GM21717 (cell line): ENCODE data around the gene GARIN5A.
"Not testable (repeated sequence)": the region's sequence is repeated elsewhere in the genome, so short reads cannot be mapped to it uniquely, and the experiment has no call there.

Source experiments
- ATAC-seq: cut with Tn5 transposase; IDR thresholded peaks from one replicate; pipeline ENCODE4 v1.9.1; 2021; ENCODE audit warnings: mild to moderate bottlenecking, moderate library complexity; ENCODE audit not compliant: unreplicated experiment

The GARIN5A gene

GRCh38 chr19:50465986-50466705 lies 10.5 kb downstream of the GARIN5A start:
- ATAC-seq, result no peak

- ATAC-seq, result no peak
Measured at GRCh38 chr19:50465000-50465399, 11.6 kb downstream of the GARIN5A start.

DNA sequence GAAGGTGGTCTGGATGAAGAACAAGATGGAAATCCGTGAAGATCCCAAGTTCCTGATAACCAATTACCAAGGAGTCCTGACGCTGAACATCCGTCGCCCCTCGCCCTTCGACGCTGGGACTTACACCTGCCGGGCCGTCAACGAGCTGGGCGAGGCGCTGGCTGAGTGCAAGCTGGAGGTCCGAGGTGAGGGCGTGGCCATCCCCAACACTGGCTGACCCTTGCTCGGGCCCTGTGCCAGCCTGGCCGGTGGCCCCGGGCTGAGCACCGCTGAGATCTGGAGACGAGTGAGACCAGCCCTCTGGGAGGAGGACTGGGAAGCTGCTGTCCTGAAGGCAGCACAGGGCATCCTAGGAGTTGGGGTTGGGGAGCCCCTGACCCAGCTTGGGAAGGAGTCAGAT lies 12.3 kb downstream of the GARIN5A start:
- ATAC-seq, result no peak

- ATAC-seq, result no peak
Measured at GRCh38 chr19:50462970-50463369, 13.7 kb downstream of the GARIN5A start.

DNA sequence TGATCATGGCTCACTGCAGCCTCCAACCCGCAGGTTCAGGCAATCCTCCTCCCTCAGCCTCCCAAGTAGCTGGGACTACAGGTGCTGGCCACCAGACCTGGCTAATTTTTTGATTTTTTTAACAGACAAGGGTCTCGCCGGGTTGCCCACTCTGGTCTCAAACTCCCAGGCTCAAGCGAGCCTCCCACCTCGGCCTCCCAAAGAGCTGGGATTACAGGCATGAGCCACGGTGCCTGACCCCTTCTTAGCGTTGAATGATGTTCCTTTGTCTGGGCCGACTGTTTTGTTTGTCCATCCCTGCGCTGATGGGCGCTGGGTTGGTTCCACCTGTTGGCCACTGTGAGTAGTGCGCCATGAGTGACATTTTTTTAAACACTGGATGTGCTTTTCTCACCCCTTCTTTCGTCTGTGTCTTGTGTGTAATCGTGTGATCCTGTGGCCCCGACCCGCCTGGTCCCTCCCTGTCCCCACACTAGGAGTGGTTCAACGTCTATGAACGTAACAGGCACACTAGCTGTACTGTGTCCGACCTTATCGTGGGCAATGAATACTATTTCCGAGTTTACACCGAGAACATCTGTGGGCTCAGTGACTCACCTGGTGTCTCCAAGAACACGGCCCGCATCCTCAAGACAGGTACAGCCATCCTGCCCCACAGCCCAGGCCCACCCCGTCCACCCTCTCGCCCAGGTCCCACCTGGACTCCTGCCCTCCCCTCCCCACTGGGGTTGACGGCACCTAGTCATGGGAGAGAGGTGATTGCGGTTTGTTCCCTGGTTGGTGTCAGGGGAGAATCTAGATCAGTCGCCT lies 15.4 kb downstream of the GARIN5A start:
- no peak for ATAC-seq

DNA sequence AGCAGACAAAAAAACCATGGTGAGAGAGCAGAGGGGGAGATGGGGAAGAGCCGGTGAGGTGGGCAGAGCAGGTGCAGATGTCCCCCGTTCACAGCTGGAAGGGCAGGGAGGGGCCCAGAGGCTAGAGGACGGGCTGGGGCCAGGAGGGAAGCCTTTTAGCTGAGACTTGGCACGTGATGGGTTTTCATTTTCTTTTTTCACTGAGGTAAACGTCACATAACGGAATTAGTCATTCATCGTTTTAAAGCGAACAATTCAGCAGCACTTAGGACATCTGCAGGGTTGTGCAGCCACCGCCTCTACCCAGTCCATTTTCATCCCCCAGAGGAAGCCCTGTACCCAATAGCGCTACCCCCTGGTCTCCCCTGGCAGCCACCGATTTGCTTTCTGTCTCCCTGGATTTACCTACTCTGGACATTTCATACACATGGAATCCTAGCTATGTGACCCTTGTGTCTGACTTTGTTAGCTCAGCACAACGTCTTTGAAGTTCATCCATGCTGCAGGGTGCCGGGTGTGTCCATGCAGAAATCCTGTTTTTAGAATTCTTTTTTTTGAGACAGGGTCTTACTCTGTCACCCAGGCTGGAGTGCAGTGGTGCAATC lies 16.4 kb downstream of the GARIN5A start:
- ATAC-seq, result peak; percentile 46

- no peak for ATAC-seq
Measured at GRCh38 chr19:50459638-50460037, 17.0 kb downstream of the GARIN5A start.

DNA sequence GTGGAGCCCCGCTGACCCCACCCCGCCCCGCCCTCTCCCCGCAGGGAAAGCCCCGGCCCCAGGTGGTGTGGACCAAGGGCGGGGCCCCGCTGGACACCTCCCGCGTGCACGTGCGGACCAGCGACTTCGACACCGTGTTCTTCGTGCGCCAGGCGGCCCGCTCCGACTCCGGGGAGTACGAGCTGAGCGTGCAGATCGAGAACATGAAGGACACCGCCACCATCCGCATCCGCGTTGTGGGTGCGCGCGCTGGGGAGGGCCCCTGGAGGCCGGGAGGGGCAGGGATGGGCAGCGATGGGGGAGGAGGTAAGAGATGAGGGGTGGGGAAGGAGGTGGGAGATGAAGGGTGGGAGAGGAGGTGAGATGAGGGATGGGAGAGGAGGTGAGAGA lies 17.6 kb downstream of the GARIN5A start:
- ATAC-seq, result no peak

GRCh38 chr19:50458396-50459066 lies 18.1 kb downstream of the GARIN5A start:
- ATAC-seq, result no peak

DNA sequence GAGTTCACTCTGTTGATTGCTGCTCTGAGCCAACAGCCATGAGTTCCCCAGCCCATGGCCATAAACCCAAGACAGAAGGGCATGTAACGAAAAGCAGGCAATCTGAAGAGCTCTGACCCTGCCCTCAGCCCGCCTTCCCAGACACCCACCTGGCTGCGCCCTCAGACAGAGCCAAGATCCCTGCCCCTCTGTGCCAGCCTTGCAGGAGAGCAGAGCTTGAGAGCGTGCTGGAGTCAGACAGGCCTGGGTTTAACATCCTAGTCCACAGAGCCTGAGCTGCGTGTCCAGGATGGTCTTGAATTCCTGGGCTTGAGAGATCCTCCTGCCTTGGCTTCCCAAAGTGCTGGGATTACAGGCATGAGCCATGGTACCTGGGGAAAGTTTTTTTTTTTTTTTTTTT lies 19.3 kb downstream of the GARIN5A start:
- ATAC-seq, result no peak

DNA sequence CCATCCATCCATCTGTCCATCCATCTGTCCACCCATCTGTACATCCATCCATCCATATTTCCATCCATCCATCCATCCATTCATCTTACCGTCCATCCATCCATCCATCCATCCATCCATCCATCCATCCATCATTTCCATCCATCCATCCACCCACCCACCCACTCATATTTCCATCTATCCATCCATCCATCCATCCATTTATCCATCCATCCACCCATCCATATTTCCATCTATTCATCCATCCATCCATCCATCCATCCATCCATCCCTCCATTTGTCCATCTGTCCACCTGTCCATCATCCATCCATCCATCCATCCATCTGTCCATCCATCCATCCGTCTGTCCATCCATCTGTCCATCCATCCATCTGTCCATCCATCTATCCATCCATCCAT lies 20.7 kb downstream of the GARIN5A start:
- no peak for ATAC-seq

DNA sequence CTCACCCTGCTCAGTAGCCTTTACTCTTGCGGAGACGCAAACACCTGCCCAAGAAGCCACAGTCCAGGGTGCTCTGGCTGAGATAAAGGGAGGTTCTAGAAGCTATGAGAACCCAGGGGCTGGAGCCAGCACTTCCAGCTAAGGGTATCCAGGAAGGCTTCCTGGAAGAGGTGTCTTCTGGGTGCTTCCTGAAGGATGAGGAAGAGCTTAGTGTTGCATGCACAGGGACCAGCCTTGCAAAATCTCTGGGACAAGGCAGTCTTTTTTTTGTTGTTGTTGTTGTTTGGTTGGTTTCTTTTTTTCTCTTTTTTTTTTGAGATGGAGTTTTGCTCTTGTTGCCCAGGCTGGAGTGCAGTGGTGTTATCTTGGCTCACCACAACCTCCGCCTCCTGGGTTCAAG lies 23.4 kb downstream of the GARIN5A start:
- ATAC-seq, result no peak

- ATAC-seq, result no peak
Measured at GRCh38 chr19:50451223-50451534, 25.5 kb downstream of the GARIN5A start.

DNA sequence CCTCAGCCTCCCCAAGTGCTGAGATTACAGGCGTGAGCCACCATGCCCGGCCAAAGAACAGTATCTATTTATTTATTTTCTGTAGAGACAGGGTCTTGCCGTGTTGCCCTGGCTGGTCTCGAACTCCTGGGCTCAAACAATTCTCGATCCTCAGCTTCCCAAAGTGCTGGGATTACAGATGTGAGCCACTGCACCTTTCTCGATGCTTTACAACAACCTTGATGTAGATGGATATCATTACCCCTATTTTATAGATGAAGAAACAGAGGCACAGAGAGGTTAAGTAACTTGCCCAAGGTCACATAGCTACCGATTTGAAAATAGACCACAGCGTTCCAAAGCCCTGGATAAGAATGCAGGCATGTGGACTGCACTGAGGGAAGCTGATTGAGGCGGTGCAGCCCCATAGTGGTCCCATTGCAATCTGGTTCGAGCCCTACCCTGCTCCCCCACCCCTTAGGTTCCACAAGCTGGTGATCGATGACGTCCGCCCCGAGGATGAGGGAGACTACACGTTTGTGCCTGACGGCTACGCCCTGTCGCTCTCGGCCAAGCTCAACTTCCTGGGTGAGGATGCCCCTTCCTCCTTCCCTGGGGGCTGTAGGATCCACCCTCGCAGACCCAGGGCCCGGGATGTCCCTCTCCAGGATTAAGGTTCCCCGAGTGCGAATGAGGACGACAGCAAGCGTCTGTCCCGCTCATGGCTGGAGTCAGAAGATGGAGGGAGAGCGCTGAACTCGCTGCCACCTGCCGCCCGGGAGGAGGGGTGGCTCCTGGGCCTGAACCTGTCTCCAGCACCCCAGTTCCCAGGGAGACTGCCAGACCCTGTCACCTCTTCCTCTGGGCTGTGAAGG lies 26.1 kb downstream of the GARIN5A start:
- no peak for ATAC-seq

DNA sequence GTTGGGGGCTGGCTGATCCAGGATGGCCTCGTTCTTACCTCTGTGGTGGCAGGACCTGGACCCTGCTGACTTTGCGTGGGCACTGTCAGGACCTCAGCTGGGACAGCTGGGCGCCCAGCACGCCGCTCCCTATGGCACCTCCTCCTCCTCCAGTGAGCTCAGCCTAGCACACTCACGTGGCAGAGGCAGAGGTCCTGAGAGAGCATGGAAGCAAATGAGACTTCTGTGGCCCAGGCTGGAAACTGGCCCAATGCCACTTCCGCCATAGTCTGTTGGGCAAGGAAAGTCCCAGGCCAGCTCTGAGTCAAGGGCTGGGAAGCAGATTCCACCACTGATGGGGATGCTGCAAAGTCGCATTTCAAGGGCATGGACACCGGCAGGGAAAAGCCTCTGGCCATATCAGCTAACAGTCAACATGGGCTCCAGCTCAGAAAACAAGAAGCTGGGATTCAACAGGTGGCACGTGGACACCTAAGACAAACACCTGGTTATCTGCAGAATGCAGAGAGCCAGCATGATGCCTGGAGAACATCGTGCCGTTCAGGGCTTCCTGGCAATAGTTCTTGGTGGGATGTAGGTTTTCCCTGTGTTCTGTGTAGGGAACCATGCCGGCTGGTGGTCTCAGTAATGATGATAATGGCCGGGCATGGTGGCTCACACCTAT lies 27.3 kb downstream of the GARIN5A start:
- no peak for ATAC-seq

GRCh38 chr19:50447750-50448149 lies 28.9 kb downstream of the GARIN5A start:
- no peak for ATAC-seq

DNA sequence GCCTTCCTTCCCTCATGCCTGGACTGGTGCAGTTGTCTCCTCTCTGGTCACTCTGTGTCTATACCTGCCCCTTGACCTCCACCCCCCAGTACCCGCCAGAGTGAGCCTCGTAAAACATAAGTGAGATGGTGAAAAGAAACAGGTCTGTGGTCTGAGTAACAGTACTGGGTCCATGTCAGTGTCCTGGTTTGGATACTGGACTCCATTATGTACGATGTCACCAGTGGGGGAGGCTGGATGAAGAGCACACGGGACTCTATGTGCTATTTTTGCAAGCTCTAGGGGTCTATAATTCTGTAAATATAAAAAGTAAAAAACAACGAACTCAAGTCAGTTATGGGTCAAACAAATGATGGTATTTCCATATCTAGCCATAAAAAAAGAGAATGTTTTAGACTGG lies 29.6 kb downstream of the GARIN5A start:
- no peak for ATAC-seq

DNA sequence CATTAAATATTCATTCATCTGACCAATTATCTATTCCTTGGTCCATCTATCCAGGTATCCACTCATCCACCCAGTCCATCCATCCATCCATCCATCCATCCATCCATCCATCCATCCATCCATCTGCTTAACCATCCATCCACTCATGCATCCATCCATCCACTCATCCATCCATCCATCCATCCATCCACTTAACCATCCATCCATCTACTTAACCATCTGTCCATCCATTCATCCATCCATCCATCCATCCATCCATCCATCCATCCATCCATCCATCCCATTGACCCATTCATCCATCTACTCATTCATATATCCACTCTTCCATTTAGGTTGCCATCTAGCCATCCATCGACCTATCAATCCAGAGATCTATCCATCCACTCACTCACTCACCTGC lies 32.6 kb downstream of the GARIN5A start:
- ATAC-seq, result no peak

DNA sequence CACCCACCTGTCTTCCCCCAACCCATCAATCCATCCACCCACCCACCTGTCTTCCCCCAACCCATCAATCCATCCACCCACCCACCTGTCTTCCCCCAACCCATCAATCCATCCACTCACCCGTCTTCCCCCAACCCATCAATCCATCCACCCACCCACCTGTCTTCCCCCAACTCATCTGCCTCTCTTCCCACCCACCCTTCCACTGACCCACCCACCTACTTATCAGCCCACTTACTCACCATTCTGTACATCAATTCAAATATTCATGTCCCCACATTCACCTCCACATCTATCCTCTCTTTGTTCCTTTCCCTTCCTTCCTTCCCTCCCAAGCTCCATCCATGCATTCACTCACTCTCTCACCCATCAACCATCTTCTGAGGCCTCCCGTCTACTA lies 37.5 kb downstream of the GARIN5A start:
- ATAC-seq, result not testable (repeated sequence)

DNA sequence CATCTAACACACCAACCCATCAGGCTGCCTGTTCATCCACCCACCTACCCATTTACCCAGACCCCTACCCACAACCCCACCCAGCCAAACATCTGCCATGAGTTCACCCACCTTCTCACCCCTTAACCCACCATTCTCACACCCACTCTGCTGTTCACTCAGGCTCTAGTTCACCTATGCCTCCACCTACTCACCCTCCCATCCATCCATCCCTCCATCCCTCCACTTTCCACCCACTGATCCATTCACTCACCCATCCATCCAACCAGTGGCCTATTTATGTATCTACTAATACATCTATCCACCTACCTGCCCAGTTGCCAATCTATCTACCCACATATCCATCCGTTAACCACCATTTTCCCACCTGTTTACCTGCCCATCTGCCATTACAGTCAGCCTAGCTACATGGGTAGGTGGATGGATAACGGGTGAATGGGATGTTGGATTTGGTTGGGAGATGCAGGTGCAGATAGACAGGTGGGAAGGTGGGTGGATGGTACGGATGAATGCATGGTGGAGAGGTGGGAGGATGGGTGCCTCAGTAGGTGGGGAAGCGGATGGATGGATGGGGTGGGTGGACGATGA lies 38.7 kb downstream of the GARIN5A start:
- ATAC-seq, result no peak
